ENCODE results near the gene CHMP4A.
"Not testable (repeated sequence)": the region's sequence is repeated elsewhere in the genome, so short reads cannot be mapped to it uniquely, and the experiment has no call there.

CHMP4A gene

GRCh38 chr14:24233538-24233866, 20.2 kb upstream of the CHMP4A start:
- TF ChIP-seq POLR2A (IDR thresholded peaks at IDR 0.05; ENCODE audit: low read depth, low read length): no peak
- TF ChIP-seq POLR2AphosphoS5 (IDR thresholded peaks at IDR 0.05; ENCODE audit: low read depth, low read length): no peak
- TF ChIP-seq TAF1 (IDR thresholded peaks at IDR 0.05; ENCODE audit: borderline replicate concordance, low read depth, low read length): no peak
- DNase-seq (ENCODE audit: insufficient read length) (no peak), FAIRE-seq (no peak)

GRCh38 chr14:24232645-24233537, 19.6 kb upstream of the CHMP4A start, which contains the start of gene GMPR2:
Gene GMPR2 (plus strand): TSS chr14:24232929. CDS start chr14:24233254, 325 bp downstream.
- DNase-seq (ENCODE audit: insufficient read length) (no peak), FAIRE-seq (peak; percentile 5)
- peak; percentile 51 for TF ChIP-seq POLR2AphosphoS5 (IDR thresholded peaks at IDR 0.05; ENCODE audit: low read depth, low read length)
- TF ChIP-seq POLR2A (IDR thresholded peaks at IDR 0.05; ENCODE audit: low read depth, low read length): peak; percentile 71
- TF ChIP-seq TAF1 (IDR thresholded peaks at IDR 0.05; ENCODE audit: borderline replicate concordance, low read depth, low read length): peak; percentile 75; the same call in 1 of the 2 replicates

GRCh38 chr14:24232121-24232644, 18.9 kb upstream of the CHMP4A start, which contains the start of gene NEDD8:
Gene NEDD8 (minus strand): TSS chr14:24232367. CDS start chr14:24232267, 100 bp downstream.
- TF ChIP-seq POLR2AphosphoS5 (IDR thresholded peaks at IDR 0.05; ENCODE audit: low read depth, low read length): no peak
- no peak for TF ChIP-seq TAF1 (IDR thresholded peaks at IDR 0.05; ENCODE audit: borderline replicate concordance, low read depth, low read length)
- TF ChIP-seq POLR2A (IDR thresholded peaks at IDR 0.05; ENCODE audit: low read depth, low read length): peak; percentile 68
- peak; percentile 83 for FAIRE-seq
- DNase-seq (ENCODE audit: insufficient read length): peak; percentile 84

- FAIRE-seq: no peak
- no peak for DNase-seq (ENCODE audit: insufficient read length)
Measured at GRCh38 chr14:24231263-24232120, 18.2 kb upstream of the CHMP4A start.

GRCh38 chr14:24228902-24229301, 15.6 kb upstream of the CHMP4A start:
- DNase-seq (ENCODE audit: insufficient read length) (no peak), FAIRE-seq (no peak)
- TF ChIP-seq TAF1 (IDR thresholded peaks at IDR 0.05; ENCODE audit: borderline replicate concordance, low read depth, low read length): no peak
- no peak for TF ChIP-seq POLR2A (IDR thresholded peaks at IDR 0.05; ENCODE audit: low read depth, low read length)
- no peak for TF ChIP-seq POLR2AphosphoS5 (IDR thresholded peaks at IDR 0.05; ENCODE audit: low read depth, low read length)

More at GRCh38 chr14:24231263-24232120, 18.2 kb upstream of the CHMP4A start:
- no peak for TF ChIP-seq POLR2AphosphoS5 (IDR thresholded peaks at IDR 0.05; ENCODE audit: low read depth, low read length)
- no peak for TF ChIP-seq TAF1 (IDR thresholded peaks at IDR 0.05; ENCODE audit: borderline replicate concordance, low read depth, low read length)

GRCh38 chr14:24226473-24226872, 13.2 kb upstream of the CHMP4A start:
- DNase-seq (ENCODE audit: insufficient read length) (no peak), FAIRE-seq (no peak)
- no peak for TF ChIP-seq TAF1 (IDR thresholded peaks at IDR 0.05; ENCODE audit: borderline replicate concordance, low read depth, low read length)
- no peak for TF ChIP-seq POLR2A (IDR thresholded peaks at IDR 0.05; ENCODE audit: low read depth, low read length)
- TF ChIP-seq POLR2AphosphoS5 (IDR thresholded peaks at IDR 0.05; ENCODE audit: low read depth, low read length): no peak

GRCh38 chr14:24224618-24225071, 11.4 kb upstream of the CHMP4A start:
- DNase-seq (ENCODE audit: insufficient read length): no peak

GRCh38 chr14:24222987-24223386, 9.7 kb upstream of the CHMP4A start:
- FAIRE-seq; DNase-seq (ENCODE audit: insufficient read length): not testable (repeated sequence)

More at GRCh38 chr14:24224618-24225071, 11.4 kb upstream of the CHMP4A start:
- TF ChIP-seq POLR2A (IDR thresholded peaks at IDR 0.05; ENCODE audit: low read depth, low read length): no peak
- no peak for TF ChIP-seq TAF1 (IDR thresholded peaks at IDR 0.05; ENCODE audit: borderline replicate concordance, low read depth, low read length)
- TF ChIP-seq POLR2AphosphoS5 (IDR thresholded peaks at IDR 0.05; ENCODE audit: low read depth, low read length): no peak
- FAIRE-seq: no peak

GRCh38 chr14:24219521-24219920, 6.2 kb upstream of the CHMP4A start:
- TF ChIP-seq POLR2AphosphoS5 (IDR thresholded peaks at IDR 0.05; ENCODE audit: low read depth, low read length): no peak
- DNase-seq (ENCODE audit: insufficient read length) (no peak), FAIRE-seq (no peak)

GRCh38 chr14:24219080-24219479, 5.8 kb upstream of the CHMP4A start:
- FAIRE-seq: no peak
- DNase-seq (ENCODE audit: insufficient read length): no peak
- TF ChIP-seq POLR2A (IDR thresholded peaks at IDR 0.05; ENCODE audit: low read depth, low read length): no peak
- no peak for TF ChIP-seq POLR2AphosphoS5 (IDR thresholded peaks at IDR 0.05; ENCODE audit: low read depth, low read length)
- TF ChIP-seq TAF1 (IDR thresholded peaks at IDR 0.05; ENCODE audit: borderline replicate concordance, low read depth, low read length): no peak

- DNase-seq (ENCODE audit: insufficient read length); FAIRE-seq: not testable (repeated sequence)
Measured at GRCh38 chr14:24216876-24217275, 3.6 kb upstream of the CHMP4A start.

GRCh38 chr14:24216345-24216699, 3.0 kb upstream of the CHMP4A start:
- DNase-seq (ENCODE audit: insufficient read length) (no peak), FAIRE-seq (no peak)
- TF ChIP-seq POLR2AphosphoS5 (IDR thresholded peaks at IDR 0.05; ENCODE audit: low read depth, low read length) (no peak), TAF1 (IDR thresholded peaks at IDR 0.05; ENCODE audit: borderline replicate concordance, low read depth, low read length) (no peak), POLR2A (IDR thresholded peaks at IDR 0.05; ENCODE audit: low read depth, low read length) (no peak)

Data from GM12892 (cell line).